ENCODE results near the gene FGF6. TPM values are rescaled to one million over a fixed set of nuclear protein-coding genes. Genes with fewer than 3 reads are reported as not detected.

FGF6 gene
- total and polyA plus RNA-seq, 2 donors (not counting 1 experiment from before 2014, with no cell fraction given), result not detected

- Histone ChIP-seq H3K4me2 (ENCODE audit: extremely low read depth, insufficient read depth, low read length) (no peak overlapping the region), H3K9me3 (ENCODE audit: control insufficient read depth, insufficient read depth, low read depth, low read length) (no peaks in the 10 kb centered on the region), H3K36me3 (ENCODE audit: control insufficient read depth, insufficient read depth, low read length) (no peaks in the 10 kb centered on the region), H3K27ac (ENCODE audit: insufficient read depth, low read length) (no peak overlapping the region), H4K20me1 (ENCODE audit: control insufficient read depth, extremely low read depth, insufficient read depth, low read length) (no peaks in the 10 kb centered on the region), H3K27me3 (ENCODE audit: control insufficient read depth, insufficient read depth, low read length) (no peaks in the 10 kb centered on the region), H3K4me1 (ENCODE audit: control insufficient read depth, extremely low read depth, insufficient read depth, low read length) (no peaks in the 10 kb centered on the region), H2AFZ (ENCODE audit: low read length) (no peak overlapping the region), H3K4me3 (replicated peaks in 1 of 4; ENCODE audit: control extremely low read depth in 1 of 4, insufficient read depth in 1 of 4, low read depth in 3 of 4, low read length in 4 of 4) (no peak overlapping the region), H3K9ac (ENCODE audit: insufficient read depth, low read length) (no peak overlapping the region), H3K79me2 (ENCODE audit: control insufficient read depth, insufficient read depth, low read length) (no peaks in the 10 kb centered on the region)
- DNase-seq (ENCODE audit: low read depth in 2 of 2), result no peak
- TF ChIP-seq CTCF (conservative IDR thresholded peaks at IDR 0.05 in 1 of 2, IDR thresholded peaks at IDR 0.05 in 1 of 2; ENCODE audit: low read depth in 1 of 2, low read length in 2 of 2) (no peak), EZH2 (IDR thresholded peaks at IDR 0.05; ENCODE audit: low read length, missing control alignments) (no peak)
Observed at GRCh38 chr12:4423528-4424195, 22.0 kb downstream of the FGF6 start.

DNA sequence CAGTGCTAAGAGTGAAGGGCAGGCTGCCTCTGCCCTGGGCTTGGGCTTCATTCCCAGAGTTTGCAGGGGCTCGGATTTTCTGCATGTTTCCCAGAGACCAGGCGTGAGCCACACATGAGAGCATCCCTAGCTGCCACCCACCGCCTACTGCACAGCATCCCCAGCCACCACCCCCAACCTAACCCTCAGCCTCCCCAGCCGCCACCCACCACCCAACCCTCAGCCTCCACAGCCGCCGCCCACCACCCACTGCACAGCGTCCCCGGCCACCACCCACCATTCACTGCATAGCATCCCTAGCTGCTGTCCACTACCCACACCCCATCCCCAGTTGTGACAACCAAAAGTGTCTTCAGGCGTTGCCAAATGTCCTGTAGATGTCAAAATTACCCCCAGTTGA, 22.6 kb downstream of the FGF6 start:
- Histone ChIP-seq H3K27me3 (ENCODE audit: control insufficient read depth, insufficient read depth, low read length) (no peaks in the 10 kb centered on the region), H3K79me2 (ENCODE audit: control insufficient read depth, insufficient read depth, low read length) (no peaks in the 10 kb centered on the region), H3K9me3 (ENCODE audit: control insufficient read depth, insufficient read depth, low read depth, low read length) (no peaks in the 10 kb centered on the region), H3K4me2 (ENCODE audit: extremely low read depth, insufficient read depth, low read length) (no peak overlapping the region), H3K36me3 (ENCODE audit: control insufficient read depth, insufficient read depth, low read length) (no peaks in the 10 kb centered on the region), H3K4me1 (ENCODE audit: control insufficient read depth, extremely low read depth, insufficient read depth, low read length) (no peaks in the 10 kb centered on the region), H4K20me1 (ENCODE audit: control insufficient read depth, extremely low read depth, insufficient read depth, low read length) (no peaks in the 10 kb centered on the region), H2AFZ (ENCODE audit: low read length) (no peak overlapping the region), H3K4me3 (replicated peaks in 1 of 4; ENCODE audit: control extremely low read depth in 1 of 4, insufficient read depth in 1 of 4, low read depth in 3 of 4, low read length in 4 of 4) (no peak overlapping the region), H3K9ac (ENCODE audit: insufficient read depth, low read length) (no peak overlapping the region), H3K27ac (ENCODE audit: insufficient read depth, low read length) (no peak overlapping the region)
- no peak for DNase-seq (ENCODE audit: low read depth in 2 of 2)
- TF ChIP-seq CTCF (conservative IDR thresholded peaks at IDR 0.05 in 1 of 2, IDR thresholded peaks at IDR 0.05 in 1 of 2; ENCODE audit: low read depth in 1 of 2, low read length in 2 of 2) (no peak), EZH2 (IDR thresholded peaks at IDR 0.05; ENCODE audit: low read length, missing control alignments) (no peak)

DNA sequence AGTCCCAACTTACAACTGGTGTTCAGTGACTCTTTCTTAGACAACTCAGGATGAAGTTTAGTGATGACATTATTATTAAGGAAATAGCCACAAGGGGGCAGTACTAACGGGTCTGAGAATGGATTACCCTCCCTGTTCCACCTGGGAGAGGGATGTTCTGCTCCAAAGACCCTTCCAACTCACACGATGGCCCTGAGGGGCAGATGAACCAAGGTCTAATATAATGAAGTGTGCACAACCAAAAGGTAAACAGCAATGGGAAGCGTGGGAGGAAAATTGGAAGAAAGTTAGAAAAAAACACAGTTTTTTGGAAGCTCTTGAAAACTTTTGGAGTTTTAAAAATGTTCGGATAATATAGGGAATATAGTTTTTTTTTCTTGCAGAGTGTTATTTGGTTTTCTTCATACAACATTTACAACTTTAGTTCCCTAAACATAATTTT, 24.0 kb downstream of the FGF6 start:
- Histone ChIP-seq H3K4me1 (ENCODE audit: control insufficient read depth, extremely low read depth, insufficient read depth, low read length) (no peaks in the 10 kb centered on the region), H2AFZ (ENCODE audit: low read length) (no peak overlapping the region), H3K36me3 (ENCODE audit: control insufficient read depth, insufficient read depth, low read length) (no peaks in the 10 kb centered on the region), H3K9me3 (ENCODE audit: control insufficient read depth, insufficient read depth, low read depth, low read length) (no peaks in the 10 kb centered on the region), H3K79me2 (ENCODE audit: control insufficient read depth, insufficient read depth, low read length) (no peaks in the 10 kb centered on the region), H3K27ac (ENCODE audit: insufficient read depth, low read length) (no peak overlapping the region), H3K4me2 (ENCODE audit: extremely low read depth, insufficient read depth, low read length) (no peak overlapping the region), H3K4me3 (replicated peaks in 1 of 4; ENCODE audit: control extremely low read depth in 1 of 4, insufficient read depth in 1 of 4, low read depth in 3 of 4, low read length in 4 of 4) (no peak overlapping the region), H3K9ac (ENCODE audit: insufficient read depth, low read length) (no peak overlapping the region), H3K27me3 (ENCODE audit: control insufficient read depth, insufficient read depth, low read length) (no peaks in the 10 kb centered on the region), H4K20me1 (ENCODE audit: control insufficient read depth, extremely low read depth, insufficient read depth, low read length) (no peaks in the 10 kb centered on the region)
- no peak for TF ChIP-seq EZH2 (IDR thresholded peaks at IDR 0.05; ENCODE audit: low read length, missing control alignments)
- peak; percentile 59 to 63 for TF ChIP-seq CTCF (conservative IDR thresholded peaks at IDR 0.05 in 1 of 2, IDR thresholded peaks at IDR 0.05 in 1 of 2; ENCODE audit: low read depth in 1 of 2, low read length in 2 of 2)
- DNase-seq (ENCODE audit: low read depth in 2 of 2), result peak; percentile 7 to 39

All from fibroblast of lung (primary cell).